Endothelial cell of umbilical vein (primary cell): Measurements from ENCODE around the gene PFN3. TPM values are rescaled to one million over a fixed set of nuclear protein-coding genes. Genes with fewer than 3 reads are reported as not detected.

Experiments
- Bru-seq: library from RNA; stranded (reverse); fragments of 400-500 nt; gene quantifications from one replicate; lab custom pipeline; 2021; lab: Mats Ljungman, UMichigan
- BruChase-seq, 2 experiments: library from RNA; stranded (reverse); fragments of 400-500 nt; gene quantifications; one replicate each; lab custom pipeline; 2021; lab: Mats Ljungman, UMichigan
- BruUV-seq: library from RNA; stranded (reverse); fragments of 400-500 nt; replicated peaks from 2 replicates; lab custom pipeline; 2021; lab: Mats Ljungman, UMichigan
- CTCF ChIA-PET: fragments of 300-600, 350-600 bp; sonication (Branson Sonifier 250); formaldehyde crosslinking; loops from one replicate; lab custom pipeline; 2021; ENCODE audit warnings: antibody characterized with exemption, inconsistent platforms; lab: Charles Lee
- POLR2A ChIA-PET: fragments of 300-600, 350-600 bp; sonication (Branson Sonifier 250); formaldehyde crosslinking; loops from one replicate; lab custom pipeline; 2021; ENCODE audit warnings: antibody characterized with exemption, inconsistent platforms; lab: Charles Lee
- DNase-seq: peaks from one replicate; pipeline ENCODE4 v3.0.0-alpha.2; 2011; ENCODE audit warnings: low read depth, low spot score
- FAIRE-seq: peaks from 2 replicates; lab custom pipeline; 2011; peaks lifted over from hg19 to GRCh38; lab: Jason Lieb, UNC
- H2AFZ ChIP-seq: 2 replicates; pipeline ENCODE4 v1.6.0; 2012; ENCODE audit warnings: low read depth, low read length, control low read depth, inconsistent platforms
- H3K27ac ChIP-seq: 2 replicates; pipeline ENCODE4 v1.5.1; 2011; ENCODE audit warnings: low read depth, mild to moderate bottlenecking, control low read depth, low read length, moderate library complexity; ENCODE audit not compliant: insufficient read depth
- H3K27me3 ChIP-seq, 2 experiments: 2 replicates each; pipeline versions ENCODE4 v1.6.0 to v1.6.1; 2011; ENCODE audit warnings: low read length in 2 of 2, mixed read lengths in 1 of 2; ENCODE audit not compliant: control insufficient read depth in 2 of 2, insufficient read depth in 2 of 2
- H3K36me3 ChIP-seq, 2 experiments: 2 replicates in 1 of 2; 3 replicates in 1 of 2; pipeline ENCODE4 v1.5.1; 2011; ENCODE audit warnings: low read length in 2 of 2, mild to moderate bottlenecking in 1 of 2, moderate library complexity in 1 of 2; ENCODE audit not compliant: control insufficient read depth in 2 of 2, insufficient read depth in 2 of 2; ENCODE audit errors: extremely low read depth in 1 of 2
- H3K4me1 ChIP-seq: 3 replicates; pipeline ENCODE4 v1.5.1; 2011; ENCODE audit warnings: mild to moderate bottlenecking, low read length; ENCODE audit not compliant: control insufficient read depth, insufficient read depth; ENCODE audit errors: extremely low read depth
- H3K4me2 ChIP-seq: 2 replicates; pipeline ENCODE4 v1.6.1; 2011; ENCODE audit warnings: low read length, control low read depth, mixed read lengths; ENCODE audit not compliant: insufficient read depth
- H3K4me3 ChIP-seq, 3 experiments: fragments of 200-600 bp in 1 of 3; sonication (generic), shearing (Covaris generic) in 1 of 3; replicated peaks in 1 of 3; 2 replicates each; pipeline ENCODE4 v1.5.1; 2011 to 2016; ENCODE audit warnings: control low read depth in 3 of 3, low read length in 3 of 3, mild to moderate bottlenecking in 2 of 3, inconsistent platforms in 1 of 3, low read depth in 1 of 3, moderate library complexity in 1 of 3; ENCODE audit not compliant: insufficient read depth in 1 of 3
- H3K79me2 ChIP-seq: 2 replicates; pipeline ENCODE4 v1.6.0; 2012; ENCODE audit warnings: low read length, inconsistent platforms; ENCODE audit not compliant: control insufficient read depth, insufficient read depth
- H3K9ac ChIP-seq: replicated peaks from 2 replicates; pipeline ENCODE3; 2011; ENCODE audit warnings: low read length, control low read depth; ENCODE audit not compliant: insufficient read depth; ENCODE audit errors: extremely low read depth
- H3K9me1 ChIP-seq: replicated peaks from 3 replicates; pipeline ENCODE4 v1.6.0; 2011; ENCODE audit warnings: mild to moderate bottlenecking, low read length; ENCODE audit not compliant: control insufficient read depth, insufficient read depth; ENCODE audit errors: extremely low read depth
- H3K9me3 ChIP-seq: replicated peaks from 2 replicates; pipeline ENCODE4 v1.5.1; 2012; ENCODE audit warnings: low read length, inconsistent platforms; ENCODE audit not compliant: control insufficient read depth, insufficient read depth
- H4K20me1 ChIP-seq: replicated peaks from 2 replicates; pipeline ENCODE3; 2011; ENCODE audit warnings: mild to moderate bottlenecking, low read length; ENCODE audit not compliant: control insufficient read depth, insufficient read depth; ENCODE audit errors: extremely low read depth
- EZH2 ChIP-seq: IDR thresholded peaks from 2 replicates; pipeline ENCODE4 v1.6.1; 2012; ENCODE audit warnings: borderline replicate concordance, low read depth, mild to moderate bottlenecking, moderate library complexity, low read length, inconsistent platforms; ENCODE audit not compliant: severe bottlenecking
- JUN ChIP-seq: IDR thresholded peaks from 2 replicates; pipeline ENCODE4 v1.6.1; 2011; ENCODE audit warnings: borderline replicate concordance, low read depth; ENCODE audit not compliant: insufficient read length, insufficient read depth
- dilution Hi-C: fragments of 300-500 bp; cut with MboI; formaldehyde crosslinking; loops from one replicate; pipeline ENCODE4 v1.15.0; 2019; ENCODE audit warnings: low sequenced_read_pairs; ENCODE audit not compliant: extremely low pct_ligation_motif_present
- intact Hi-C: fragments of 100-400 bp; cut with micrococcal nuclease; formaldehyde crosslinking; loops from one replicate; pipeline ENCODE4 v1.10.0; 2022
- long read RNA-seq: library from polyadenylated mRNA; stranded (forward); transcript quantifications from one replicate; pipeline ENCODE4 v2.0.0, GENCODE V29; 2021
- polyA minus RNA-seq, 3 experiments: library from RNA; depleted of rRNA, polyadenylated mRNA; stranded (reverse); fragments of >200 nt; gene quantifications; 1 replicate in 1 of 3; 2 replicates in 2 of 3; pipeline ENCODE4 v1.2.3, GENCODE V29; 2011
- polyA plus RNA-seq, 4 experiments: library from polyadenylated mRNA; depleted of rRNA in 3 of 4; stranded (reverse) in 3 of 4; unstranded in 1 of 4; fragments of >200 nt; gene quantifications; 2 replicates each; pipeline versions ENCODE4 v1.2.1 to v1.2.3, GENCODE V29; 2011 to 2012; ENCODE audit warnings: missing spikeins in 1 of 4
- total RNA-seq: library from RNA; stranded (reverse); gene quantifications from 2 replicates; pipeline ENCODE4 v1.2.3, GENCODE V29; 2021
- TF ChIP-seq, protein P1 (sequence below): IDR thresholded peaks from 2 replicates; pipeline ENCODE4 v1.6.1; 2011; ENCODE audit not compliant: insufficient read depth, insufficient read length

Gene PFN3, protein sequence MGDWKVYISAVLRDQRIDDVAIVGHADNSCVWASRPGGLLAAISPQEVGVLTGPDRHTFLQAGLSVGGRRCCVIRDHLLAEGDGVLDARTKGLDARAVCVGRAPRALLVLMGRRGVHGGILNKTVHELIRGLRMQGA
- total RNA-seq, result not detected in 2 replicates
- not detected in 2 replicates for polyA plus RNA-seq
- not detected in 2 replicates for polyA plus RNA-seq (2011; cell fraction: cytosol; rRNA removed)
- polyA plus RNA-seq (2011; cell fraction: nucleus; rRNA removed), result not detected in 2 replicates
- not detected in 2 replicates for polyA plus RNA-seq (2012)
- not detected in 2 replicates for polyA minus RNA-seq
- polyA minus RNA-seq (2011; cell fraction: cytosol; rRNA and poly(A)+ RNA removed), result not detected
- not detected in 2 replicates for polyA minus RNA-seq (2011; cell fraction: nucleus; rRNA and poly(A)+ RNA removed)
- not detected for Bru-seq, nascent RNA
- BruChase-seq, experiment 1, labeled RNA remaining after a 6-hour chase, result not detected
- not detected for BruChase-seq, experiment 2, labeled RNA remaining after a 2-hour chase
- long read RNA-seq, result 0 reads

DNA sequence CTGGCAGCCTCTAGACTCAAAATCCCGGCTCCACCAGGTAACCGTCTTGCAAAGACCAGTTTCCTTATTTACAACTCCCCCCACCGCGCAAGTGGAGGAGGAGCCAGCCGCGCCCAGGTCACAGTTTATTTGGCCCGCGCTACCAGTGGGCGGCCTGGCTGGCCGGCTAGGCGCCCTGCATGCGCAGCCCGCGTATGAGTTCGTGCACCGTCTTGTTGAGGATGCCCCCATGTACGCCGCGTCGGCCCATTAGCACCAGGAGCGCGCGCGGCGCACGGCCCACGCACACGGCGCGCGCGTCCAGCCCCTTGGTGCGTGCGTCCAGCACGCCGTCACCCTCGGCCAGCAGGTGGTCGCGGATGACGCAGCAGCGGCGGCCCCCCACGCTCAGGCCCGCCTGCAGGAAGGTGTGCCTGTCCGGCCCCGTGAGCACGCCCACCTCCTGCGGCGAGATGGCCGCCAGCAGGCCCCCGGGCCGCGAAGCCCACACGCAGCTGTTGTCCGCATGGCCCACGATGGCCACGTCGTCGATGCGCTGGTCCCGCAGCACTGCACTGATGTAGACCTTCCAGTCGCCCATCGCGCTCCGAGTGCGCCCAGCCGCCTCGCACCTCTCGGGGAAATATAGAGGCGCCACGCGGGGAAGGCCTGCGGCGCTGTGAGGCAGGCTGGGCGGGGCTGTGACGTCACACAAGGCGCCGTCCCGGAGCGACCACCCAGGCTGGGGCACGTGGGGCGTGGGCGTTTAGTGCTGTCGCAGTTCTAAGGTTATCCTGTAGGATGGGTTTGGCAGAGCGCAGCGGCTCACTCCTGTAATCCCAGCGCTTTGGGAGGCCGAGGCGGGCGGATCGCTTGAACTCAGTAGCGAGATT, at the start of gene PFN3:
Gene PFN3 (minus strand): TSS at position 665 of the 872 bp plus-strand sequence. CDS start 85 bp downstream, at position 580.
- peaks cover 33 to 39% of the 10 kb centered on the region in 2 experiments for H3K27me3 ChIP-seq
- CTCF ChIA-PET, result interaction anchor here (2.0 to 7.1 kb wide), 3 partner anchors 11 to 329 kb away, joined by 4 to 288 read pairs (median 138); partner anchors contain the start of gene PRR7
- peaks cover 23% of the 10 kb centered on the region for H3K4me1 ChIP-seq
- H3K4me2 ChIP-seq, result no peak within 1 kb of the TSS
- dilution Hi-C loops (no loop called here), intact Hi-C loops (no loop called here)
- no TSS peak for BruUV-seq
- TF ChIP-seq, protein P1, sequence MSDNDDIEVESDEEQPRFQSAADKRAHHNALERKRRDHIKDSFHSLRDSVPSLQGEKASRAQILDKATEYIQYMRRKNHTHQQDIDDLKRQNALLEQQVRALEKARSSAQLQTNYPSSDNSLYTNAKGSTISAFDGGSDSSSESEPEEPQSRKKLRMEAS, result peak; percentile 58
- peak; percentile 76 for TF ChIP-seq EZH2
- TF ChIP-seq JUN, result no peak
- FAIRE-seq (no peak), DNase-seq (no peak)
- H3K27ac ChIP-seq, result no peak within 1 kb of the TSS
- H3K9me1 ChIP-seq, result no peaks in the 10 kb centered on the region
- H3K36me3 ChIP-seq, result no peaks in the 10 kb centered on the region
- no peaks in the 10 kb centered on the region for H3K9me3 ChIP-seq
- POLR2A ChIA-PET, result no interaction called here
- H3K9ac ChIP-seq, result no peak within 1 kb of the TSS
- peak within 1 kb of the TSS; percentile 68 for H2AFZ ChIP-seq
- H3K79me2 ChIP-seq, result no peaks in the 10 kb centered on the region
- H4K20me1 ChIP-seq, result no peaks in the 10 kb centered on the region
- H3K4me3 ChIP-seq, result no peak within 1 kb of the TSS
